Measurements from ENCODE around the gene TLE4.

DNA sequence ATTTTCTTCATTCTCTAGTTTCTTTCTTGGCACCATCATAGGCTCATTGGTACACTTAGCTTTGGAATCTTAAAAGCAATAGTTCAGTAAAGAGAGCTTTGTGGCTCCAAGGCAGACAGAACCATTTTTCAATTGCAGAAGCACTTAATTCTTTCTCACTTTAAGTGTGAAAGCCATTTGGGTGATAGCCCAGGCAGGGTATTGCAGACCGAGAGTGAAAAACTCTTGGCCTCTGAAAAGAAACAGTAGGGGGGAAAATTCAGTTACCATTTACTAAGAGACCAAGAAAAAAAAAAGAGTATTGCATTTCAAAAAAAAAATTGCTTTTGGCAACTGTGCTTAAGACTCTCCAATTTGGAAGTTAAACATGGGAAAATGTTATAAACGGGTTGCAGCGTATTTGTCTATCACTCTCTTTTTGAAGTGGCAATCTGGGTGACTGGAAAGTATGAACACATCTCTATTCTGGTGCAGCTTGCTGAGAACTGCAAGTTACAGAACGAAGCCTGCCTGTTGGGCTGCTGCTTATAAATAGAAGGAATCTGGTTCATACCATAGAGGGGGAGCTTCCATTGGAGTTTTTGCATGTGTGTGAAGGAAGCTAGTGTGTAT, 170.5 kb downstream of the TLE4 start:
- TF ChIP-seq, protein P1, sequence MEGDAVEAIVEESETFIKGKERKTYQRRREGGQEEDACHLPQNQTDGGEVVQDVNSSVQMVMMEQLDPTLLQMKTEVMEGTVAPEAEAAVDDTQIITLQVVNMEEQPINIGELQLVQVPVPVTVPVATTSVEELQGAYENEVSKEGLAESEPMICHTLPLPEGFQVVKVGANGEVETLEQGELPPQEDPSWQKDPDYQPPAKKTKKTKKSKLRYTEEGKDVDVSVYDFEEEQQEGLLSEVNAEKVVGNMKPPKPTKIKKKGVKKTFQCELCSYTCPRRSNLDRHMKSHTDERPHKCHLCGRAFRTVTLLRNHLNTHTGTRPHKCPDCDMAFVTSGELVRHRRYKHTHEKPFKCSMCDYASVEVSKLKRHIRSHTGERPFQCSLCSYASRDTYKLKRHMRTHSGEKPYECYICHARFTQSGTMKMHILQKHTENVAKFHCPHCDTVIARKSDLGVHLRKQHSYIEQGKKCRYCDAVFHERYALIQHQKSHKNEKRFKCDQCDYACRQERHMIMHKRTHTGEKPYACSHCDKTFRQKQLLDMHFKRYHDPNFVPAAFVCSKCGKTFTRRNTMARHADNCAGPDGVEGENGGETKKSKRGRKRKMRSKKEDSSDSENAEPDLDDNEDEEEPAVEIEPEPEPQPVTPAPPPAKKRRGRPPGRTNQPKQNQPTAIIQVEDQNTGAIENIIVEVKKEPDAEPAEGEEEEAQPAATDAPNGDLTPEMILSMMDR (IDR thresholded peaks at IDR 0.05) = no peak
- TF ChIP-seq ZFX (IDR thresholded peaks at IDR 0.05; ENCODE audit: borderline replicate concordance) = no peak
